Mesothelial cell of epicardium (in vitro differentiated cells): ENCODE data around the gene RIOK2. TPM values are rescaled to one million over a fixed set of nuclear protein-coding genes. Genes with fewer than 3 reads are reported as not detected.

Experiments
- DNase-seq, 2 experiments: peaks; one replicate each; pipeline ENCODE4 v3.0.0; 2021; ENCODE audit warnings: low spot score in 2 of 2; ENCODE audit not compliant: unreplicated experiment in 2 of 2
- H3K27ac Mint-ChIP-seq: 2 replicates; pipeline ENCODE4 v1.8.0; 2021; ENCODE audit warnings: mixed read lengths
- H3K27me3 Mint-ChIP-seq: 2 replicates; pipeline ENCODE4 v1.8.0; 2021; ENCODE audit warnings: low read depth, mixed read lengths
- H3K36me3 Mint-ChIP-seq: 2 replicates; pipeline ENCODE4 v1.8.0; 2021; ENCODE audit warnings: mixed read lengths
- H3K4me1 Mint-ChIP-seq: 2 replicates; pipeline ENCODE4 v1.8.0; 2021; ENCODE audit warnings: mixed read lengths
- H3K4me3 Mint-ChIP-seq: 2 replicates; pipeline ENCODE4 v1.8.0; 2021; ENCODE audit warnings: mild to moderate bottlenecking, moderate library complexity, mixed read lengths
- H3K9me3 Mint-ChIP-seq: 2 replicates; pipeline ENCODE4 v1.8.0; 2021; ENCODE audit warnings: mixed read lengths
- total RNA-seq: library from RNA; stranded (reverse); gene quantifications from 3 replicates; pipeline ENCODE4 v1.2.1, GENCODE V29; 2021
- TF ChIP-seq, protein P1 (sequence below): fragments of 200-600 bp; sonication (generic); IDR thresholded peaks from one replicate; pipeline ENCODE4 v1.5.0; 2021; ENCODE audit warnings: antibody characterized with exemption; ENCODE audit not compliant: unreplicated experiment

Gene RIOK2
- total RNA-seq, 1 donor from 2014 or later: 25.9 TPM

DNA sequence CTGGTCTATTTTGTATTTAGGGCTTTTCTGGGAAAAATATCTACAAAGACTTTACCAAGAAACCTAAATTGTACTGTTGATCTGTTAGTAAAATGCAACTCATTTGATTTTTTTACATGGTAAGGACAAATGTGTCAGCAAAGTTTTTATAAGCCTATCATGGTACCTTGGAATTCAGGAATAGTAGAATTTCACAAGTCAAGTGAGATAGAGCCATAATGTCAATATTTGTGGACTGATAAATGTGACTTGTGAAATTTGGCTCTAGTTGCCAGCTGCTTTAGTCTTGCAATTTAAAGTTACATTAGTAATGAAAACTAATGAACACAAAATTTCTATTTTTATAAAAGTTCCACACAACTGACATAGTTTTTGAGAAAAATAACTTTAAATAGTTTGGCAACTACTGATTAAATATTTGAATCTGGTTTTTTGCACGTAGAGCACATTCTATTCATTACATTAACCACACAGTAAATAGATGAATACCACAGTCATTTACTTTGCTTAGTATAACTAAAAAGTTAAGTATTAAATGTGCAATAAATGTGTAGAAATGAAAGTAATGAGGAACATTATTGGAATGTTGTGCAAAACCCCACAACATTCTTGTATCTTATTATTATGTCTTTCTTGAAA is 41.2 kb upstream of the RIOK2 start:
- TF ChIP-seq, protein P1, sequence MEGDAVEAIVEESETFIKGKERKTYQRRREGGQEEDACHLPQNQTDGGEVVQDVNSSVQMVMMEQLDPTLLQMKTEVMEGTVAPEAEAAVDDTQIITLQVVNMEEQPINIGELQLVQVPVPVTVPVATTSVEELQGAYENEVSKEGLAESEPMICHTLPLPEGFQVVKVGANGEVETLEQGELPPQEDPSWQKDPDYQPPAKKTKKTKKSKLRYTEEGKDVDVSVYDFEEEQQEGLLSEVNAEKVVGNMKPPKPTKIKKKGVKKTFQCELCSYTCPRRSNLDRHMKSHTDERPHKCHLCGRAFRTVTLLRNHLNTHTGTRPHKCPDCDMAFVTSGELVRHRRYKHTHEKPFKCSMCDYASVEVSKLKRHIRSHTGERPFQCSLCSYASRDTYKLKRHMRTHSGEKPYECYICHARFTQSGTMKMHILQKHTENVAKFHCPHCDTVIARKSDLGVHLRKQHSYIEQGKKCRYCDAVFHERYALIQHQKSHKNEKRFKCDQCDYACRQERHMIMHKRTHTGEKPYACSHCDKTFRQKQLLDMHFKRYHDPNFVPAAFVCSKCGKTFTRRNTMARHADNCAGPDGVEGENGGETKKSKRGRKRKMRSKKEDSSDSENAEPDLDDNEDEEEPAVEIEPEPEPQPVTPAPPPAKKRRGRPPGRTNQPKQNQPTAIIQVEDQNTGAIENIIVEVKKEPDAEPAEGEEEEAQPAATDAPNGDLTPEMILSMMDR: no peak
- H3K9me3 Mint-ChIP-seq: no peaks in the 10 kb centered on the region
- no peak overlapping the region for H3K27ac Mint-ChIP-seq
- H3K4me3 Mint-ChIP-seq: no peak overlapping the region
- no peaks in the 10 kb centered on the region for H3K36me3 Mint-ChIP-seq
- no peak for DNase-seq
- H3K27me3 Mint-ChIP-seq: no peaks in the 10 kb centered on the region
- H3K4me1 Mint-ChIP-seq: no peaks in the 10 kb centered on the region

DNA sequence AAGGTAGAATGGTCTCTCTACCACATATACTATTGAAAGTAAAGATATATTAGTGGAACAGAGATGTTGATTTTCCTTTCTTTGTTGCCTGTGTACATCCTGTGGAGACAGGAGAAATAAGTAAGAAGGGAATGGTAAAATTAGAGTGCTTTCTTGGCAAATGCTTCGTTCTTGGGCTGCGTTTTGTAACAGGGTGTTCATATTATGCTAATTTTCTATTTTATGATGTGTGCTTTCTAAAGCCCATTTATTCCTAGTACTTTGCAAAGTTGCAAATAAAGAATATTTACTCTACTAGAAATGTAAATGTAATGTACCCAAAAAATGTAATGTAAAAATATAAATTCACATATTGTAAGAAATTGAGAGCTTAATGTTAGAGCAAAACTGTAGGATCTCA is 40.5 kb upstream of the RIOK2 start:
- Mint-ChIP-seq H3K36me3 (no peaks in the 10 kb centered on the region), H3K27ac (no peak overlapping the region), H3K4me1 (no peaks in the 10 kb centered on the region), H3K27me3 (no peaks in the 10 kb centered on the region), H3K4me3 (no peak overlapping the region), H3K9me3 (no peaks in the 10 kb centered on the region)
- no peak for DNase-seq
- TF ChIP-seq, protein P1: no peak

DNA sequence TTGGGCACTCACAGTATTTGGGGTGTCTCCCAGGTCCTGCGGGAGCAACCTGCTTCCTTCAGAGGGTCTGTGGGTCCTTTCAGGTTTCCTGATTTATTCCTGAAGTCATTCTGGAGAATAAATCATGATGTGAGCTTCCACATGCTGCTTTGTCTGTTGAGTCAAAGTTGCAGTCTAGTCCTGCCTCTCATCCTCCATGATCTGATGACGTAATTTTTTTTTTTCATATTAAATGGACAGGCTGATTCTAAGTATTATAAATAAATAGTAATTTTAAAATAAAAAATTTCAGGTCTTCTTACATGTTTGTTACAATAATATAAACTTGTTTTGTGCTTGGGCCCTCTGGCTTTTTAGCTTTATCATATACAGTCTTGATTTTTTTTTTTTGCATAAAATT is 26.3 kb upstream of the RIOK2 start:
- no peaks in the 10 kb centered on the region for H3K4me1 Mint-ChIP-seq
- no peak for DNase-seq
- no peaks in the 10 kb centered on the region for H3K27me3 Mint-ChIP-seq
- H3K27ac Mint-ChIP-seq: no peak overlapping the region
- TF ChIP-seq, protein P1: no peak
- peaks cover 47% of the 10 kb centered on the region for H3K9me3 Mint-ChIP-seq
- H3K4me3 Mint-ChIP-seq: no peak overlapping the region
- H3K36me3 Mint-ChIP-seq: no peaks in the 10 kb centered on the region

DNA sequence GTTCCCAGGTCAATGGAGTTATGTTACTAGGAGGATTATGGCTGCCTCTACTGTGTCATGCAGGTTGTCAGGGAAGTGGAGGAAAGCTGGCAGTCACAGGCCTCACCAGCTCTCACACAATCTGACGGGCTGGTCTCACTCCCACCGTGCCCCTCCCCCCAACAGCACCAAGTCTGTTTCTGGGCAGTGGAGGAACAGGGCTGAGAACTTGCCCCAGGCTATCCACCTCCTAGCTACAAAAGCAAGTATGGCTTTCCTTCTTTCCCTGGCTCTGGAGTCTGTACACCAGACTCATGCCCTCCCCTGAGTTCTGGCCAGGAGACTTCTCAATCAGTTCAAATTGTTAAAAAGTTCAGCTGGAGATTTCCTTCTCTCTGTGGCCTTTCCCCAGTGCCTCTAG is 25.7 kb upstream of the RIOK2 start:
- no peak for DNase-seq
- peaks cover 40% of the 10 kb centered on the region for H3K9me3 Mint-ChIP-seq
- H3K27ac Mint-ChIP-seq: no peak overlapping the region
- TF ChIP-seq, protein P1: no peak
- no peaks in the 10 kb centered on the region for H3K36me3 Mint-ChIP-seq
- no peak overlapping the region for H3K4me3 Mint-ChIP-seq
- H3K4me1 Mint-ChIP-seq: no peaks in the 10 kb centered on the region
- H3K27me3 Mint-ChIP-seq: no peaks in the 10 kb centered on the region

DNA sequence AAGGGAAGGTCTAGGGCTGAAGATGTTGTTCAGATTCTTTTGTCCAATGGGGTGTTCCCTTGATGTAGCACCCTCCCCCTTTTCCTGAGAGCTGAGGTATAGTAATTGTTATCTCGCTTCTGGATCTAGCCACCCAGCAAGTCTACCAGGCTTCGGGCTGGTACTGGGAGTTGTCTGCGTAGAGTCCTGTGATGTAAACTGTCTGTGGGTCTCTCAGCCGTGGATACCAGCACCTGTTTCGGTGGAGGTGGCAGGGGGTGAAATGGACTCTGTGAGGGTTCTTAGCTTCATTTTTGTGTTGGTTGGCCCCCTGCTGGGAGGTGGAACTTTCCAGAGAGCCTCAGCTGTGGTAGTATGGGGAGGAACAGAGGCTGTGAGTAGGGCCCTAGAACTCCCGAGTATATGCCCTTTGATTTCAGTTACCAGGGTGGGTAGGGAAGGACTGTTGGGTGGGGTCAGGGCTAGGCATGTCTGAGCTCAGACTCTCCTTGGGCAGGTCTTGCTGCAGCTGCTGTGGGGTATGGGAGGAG is 25.2 kb upstream of the RIOK2 start:
- no peaks in the 10 kb centered on the region for H3K36me3 Mint-ChIP-seq
- no peak for DNase-seq
- H3K4me1 Mint-ChIP-seq: no peaks in the 10 kb centered on the region
- no peak overlapping the region for H3K4me3 Mint-ChIP-seq
- TF ChIP-seq, protein P1: no peak
- peaks cover 37% of the 10 kb centered on the region for H3K9me3 Mint-ChIP-seq
- no peaks in the 10 kb centered on the region for H3K27me3 Mint-ChIP-seq
- H3K27ac Mint-ChIP-seq: no peak overlapping the region
